OCI-M2 (cell line): ENCODE results near the gene CDCP2.
"Not testable (repeated sequence)": the region's sequence is repeated elsewhere in the genome, so short reads cannot be mapped to it uniquely, and the experiment has no call there.

ENCODE experiments used
- DNase-seq: peaks from one replicate; lab custom pipeline; 2025; ENCODE audit not compliant: unreplicated experiment; lab: John Stamatoyannopoulos, UW

CDCP2 gene

DNA sequence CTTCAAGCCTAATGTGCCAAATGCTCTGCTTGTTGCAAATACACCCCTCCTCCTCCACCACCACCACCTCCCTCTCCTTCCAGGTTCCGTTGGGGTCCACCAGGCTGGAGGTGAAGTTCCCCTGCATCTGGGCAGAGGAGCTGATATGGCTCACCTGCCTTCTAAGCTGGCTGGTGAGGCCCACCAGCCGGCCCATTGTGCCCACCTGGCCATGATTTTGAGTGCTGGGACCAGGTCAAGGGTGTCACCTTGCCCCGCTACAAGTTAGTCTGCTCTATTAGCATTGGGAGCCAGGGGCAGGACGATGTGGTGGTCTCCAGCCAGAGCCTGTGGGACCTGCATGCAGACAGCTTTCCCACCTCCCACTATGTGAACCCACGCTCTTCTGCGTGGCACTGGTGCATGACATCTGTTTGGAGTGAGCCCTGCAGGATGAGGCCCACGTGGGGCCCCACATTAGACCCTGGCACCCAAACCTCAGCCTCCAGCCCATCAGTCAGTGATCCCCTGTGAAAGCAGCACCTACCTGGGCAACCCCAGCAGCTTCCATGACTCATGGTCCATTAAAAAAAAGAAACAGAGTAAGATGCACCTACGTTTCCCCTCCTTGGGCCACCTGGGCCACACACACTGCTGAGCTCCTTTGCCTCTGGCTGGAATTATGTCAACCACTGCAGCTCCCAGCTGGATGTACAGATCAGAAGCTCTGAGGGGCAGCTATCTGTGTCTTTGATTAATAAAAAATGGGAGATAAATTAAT, 15.6 kb upstream of the CDCP2 start:
- no peak for DNase-seq

DNA sequence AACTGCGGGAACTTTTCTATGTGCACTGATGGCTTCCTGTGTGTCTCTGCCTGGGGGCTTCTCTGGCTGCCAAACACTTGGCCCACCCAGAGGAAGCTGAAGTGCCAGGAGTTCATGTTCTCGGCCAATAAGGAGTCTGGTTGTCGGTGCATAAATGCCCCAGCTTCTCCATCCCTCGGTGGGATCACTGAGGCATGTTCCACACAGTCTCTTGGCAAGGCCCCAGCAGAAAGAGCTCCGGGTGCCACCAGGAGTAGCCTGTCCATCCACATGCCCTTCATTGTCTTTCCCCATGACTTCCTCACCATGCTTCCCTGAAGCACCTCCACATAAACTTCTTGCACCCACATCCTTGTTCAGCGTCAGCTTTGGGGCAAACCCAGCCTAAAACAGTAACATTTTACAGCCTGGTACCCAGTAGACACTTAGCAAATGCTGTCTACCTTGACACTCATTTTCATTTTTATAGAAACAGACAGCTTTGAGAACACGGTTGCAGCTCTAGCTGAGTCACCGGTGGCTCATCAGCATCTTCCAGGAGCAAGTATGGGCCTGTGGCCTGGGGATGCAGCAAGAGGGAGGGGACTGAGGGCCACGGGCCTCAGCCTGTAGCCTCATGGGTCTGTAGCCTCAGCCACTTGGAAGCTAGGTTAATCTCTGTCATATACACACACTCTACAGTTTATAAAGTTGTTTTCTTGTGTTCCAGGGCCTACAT, 14.8 kb upstream of the CDCP2 start:
- DNase-seq: no peak

DNA sequence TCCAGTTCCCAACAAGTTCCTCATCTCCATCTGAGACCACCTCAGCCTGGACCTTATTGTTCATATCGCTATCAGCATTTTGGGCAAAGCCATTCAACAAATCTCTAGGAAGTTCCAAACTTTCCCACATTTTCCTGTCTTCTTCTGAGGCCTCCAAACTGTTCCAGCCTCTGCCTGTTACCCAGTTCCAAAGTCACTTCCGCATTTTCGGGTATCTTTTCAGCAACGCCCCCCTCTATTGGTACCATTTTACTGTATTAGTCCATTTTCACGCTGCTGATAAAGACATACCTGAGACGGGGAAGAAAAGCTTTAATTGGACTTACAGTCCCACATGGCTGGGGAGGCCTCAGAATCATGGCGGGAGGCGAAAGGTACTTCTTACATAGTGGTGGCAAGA, 13.6 kb upstream of the CDCP2 start:
- DNase-seq: not testable (repeated sequence)

DNA sequence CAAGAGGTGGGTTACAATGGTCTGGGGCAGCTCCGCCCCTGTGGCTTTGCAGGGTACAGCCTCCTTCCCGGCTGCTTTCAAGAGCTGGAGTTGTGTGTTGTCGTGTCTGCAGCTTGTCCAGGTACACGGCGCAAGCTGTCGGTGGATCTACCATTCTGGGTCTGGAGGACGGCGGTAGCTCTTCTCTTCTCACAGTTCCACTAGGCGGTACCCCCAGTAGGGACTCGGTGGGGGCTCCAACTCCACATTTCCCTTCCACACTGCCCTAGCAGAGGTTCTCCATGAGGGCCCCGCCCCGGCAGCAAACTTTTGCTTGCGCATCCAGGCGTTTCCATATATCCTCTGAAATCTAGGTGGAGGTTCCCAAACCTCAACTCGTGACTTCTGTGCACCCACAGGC, 12.3 kb upstream of the CDCP2 start:
- DNase-seq: no peak

DNA sequence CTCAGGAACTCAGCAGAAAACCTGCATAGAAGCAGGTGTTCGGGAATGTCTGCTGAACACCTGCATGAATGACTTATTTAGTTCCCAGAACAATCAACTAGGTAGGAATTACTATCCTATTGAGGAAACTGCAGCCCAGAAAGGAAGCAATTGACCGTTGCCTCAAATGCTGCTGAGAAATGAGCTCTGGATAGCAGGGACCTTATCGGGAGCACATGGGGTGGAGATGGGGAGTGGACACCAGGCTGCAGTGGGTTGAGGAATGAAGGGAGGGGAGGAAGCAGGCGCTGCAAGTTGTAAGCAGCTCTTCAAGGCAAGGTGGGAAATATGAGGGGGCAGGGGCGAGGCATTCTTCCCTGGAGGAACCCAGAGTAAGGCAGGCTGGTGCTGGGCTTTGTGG, 10.8 kb upstream of the CDCP2 start:
- no peak for DNase-seq

DNA sequence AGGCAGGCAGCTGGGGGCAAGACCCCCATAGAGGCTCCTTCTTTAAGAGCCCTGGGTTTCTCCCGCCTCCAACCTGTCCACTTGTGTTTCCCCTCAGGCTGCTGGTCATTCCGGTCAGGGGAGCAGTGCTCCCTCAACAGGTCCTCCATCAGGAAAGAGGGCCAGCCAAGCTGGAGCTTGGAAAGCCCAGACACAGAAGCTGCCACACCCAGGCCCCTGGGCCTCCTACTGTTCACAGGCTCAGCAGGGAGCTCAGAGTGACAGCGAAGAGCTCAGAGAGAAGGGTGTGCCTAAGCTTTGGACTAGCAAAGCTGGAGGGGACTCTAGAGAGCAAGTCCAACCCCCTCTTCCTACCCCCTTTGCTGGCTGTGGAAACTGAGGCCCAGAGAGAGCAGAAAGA, 10.3 kb upstream of the CDCP2 start:
- no peak for DNase-seq

DNA sequence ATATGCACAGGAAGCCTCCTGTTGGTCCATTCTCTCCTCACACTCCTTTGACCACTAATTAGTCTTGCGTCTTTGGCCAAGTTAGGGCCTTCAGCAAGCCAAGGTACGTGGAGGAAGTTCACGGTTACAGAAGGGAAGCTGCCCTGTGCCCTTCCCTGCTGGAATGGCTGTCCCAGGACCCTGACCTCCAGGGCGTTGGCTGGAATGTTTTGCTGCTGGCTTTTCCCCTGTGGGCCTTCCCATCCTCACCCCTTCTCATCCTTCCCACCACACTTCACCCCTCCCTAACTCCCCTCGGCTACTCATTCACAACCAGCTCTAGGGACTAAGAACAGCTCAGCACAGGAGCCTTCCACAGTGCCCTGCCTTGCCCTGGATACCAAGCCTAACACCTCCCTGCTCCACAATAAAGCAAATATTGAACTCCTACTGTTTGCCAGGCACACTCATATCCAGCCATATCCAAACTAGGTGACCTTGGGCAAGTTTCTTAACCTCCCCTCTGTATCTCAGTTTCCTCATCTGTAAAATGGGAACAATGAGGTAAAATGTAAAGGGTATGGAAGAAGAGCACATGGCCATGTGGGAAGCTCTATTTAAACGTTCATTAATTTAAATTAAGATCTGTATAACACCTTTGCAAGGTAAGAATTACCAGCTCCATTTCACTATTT, 8.8 kb upstream of the CDCP2 start:
- DNase-seq: no peak

DNA sequence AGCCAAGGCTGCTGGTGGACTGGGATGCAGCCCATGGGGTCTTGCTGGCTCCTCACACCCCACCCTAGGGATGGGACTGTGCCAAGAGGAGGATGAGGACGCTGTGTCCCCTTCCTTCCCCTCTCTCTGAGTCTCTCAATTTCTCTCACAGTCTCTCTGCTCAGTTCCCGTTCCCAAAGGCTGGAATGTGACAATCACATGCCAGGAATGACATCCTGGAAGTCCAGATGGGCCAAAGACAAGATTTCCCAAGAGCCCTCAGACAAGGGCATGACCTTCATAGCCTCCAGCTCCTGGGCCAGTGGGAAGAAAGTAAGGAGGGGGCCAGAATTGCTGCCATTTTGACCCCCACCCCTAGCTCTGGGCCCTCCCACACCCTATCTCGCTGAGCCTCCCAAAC, 7.6 kb upstream of the CDCP2 start:
- DNase-seq: no peak

DNA sequence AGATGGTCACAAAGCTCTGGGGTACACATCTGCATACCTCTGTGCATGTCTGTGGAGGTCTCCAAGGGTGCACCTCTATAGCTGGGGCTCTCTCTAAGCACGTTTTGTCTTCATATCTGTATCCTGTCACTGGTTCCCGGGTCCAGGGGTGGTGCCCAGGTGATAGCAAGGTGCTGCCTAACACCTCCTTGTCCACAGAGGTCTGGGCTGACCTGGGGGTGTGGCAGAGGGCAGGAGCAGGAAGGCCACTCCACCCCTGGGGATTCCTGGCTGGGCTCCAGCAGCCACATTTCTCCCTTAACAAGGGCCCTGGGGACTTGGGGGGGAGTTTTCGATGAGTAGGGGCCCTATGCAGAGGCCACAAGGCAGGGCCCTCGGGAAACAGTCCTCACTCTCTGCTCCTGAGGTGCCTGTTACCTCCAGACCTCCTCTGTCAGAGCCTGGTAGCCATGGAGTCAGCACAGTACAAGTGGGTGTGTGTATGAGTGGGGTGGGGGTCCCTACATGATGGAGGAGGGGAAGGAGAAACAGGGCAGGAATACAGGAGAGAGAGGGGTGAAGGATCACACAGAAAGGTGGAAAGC, 7.0 kb upstream of the CDCP2 start:
- DNase-seq: no peak

DNA sequence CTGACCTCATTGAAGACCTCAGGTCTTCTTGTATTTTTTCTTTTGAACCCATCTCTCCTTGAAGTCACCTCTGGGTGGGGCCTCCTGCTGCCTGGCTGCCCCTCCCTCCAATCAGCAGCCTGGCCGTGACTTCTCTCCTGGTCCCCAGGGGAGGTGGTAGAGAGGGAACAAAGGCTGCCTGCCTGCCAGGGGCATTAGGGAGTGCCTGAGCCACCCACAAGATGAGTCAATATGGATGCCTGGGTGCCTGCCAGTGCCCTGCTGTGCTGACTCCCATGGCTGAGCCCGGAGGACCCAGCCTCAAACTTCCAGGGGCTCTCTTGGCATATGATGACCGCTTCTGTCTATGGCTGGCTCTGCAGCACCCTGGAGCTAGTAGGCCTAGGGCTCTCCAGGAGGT, 5.3 kb upstream of the CDCP2 start:
- DNase-seq: no peak

DNA sequence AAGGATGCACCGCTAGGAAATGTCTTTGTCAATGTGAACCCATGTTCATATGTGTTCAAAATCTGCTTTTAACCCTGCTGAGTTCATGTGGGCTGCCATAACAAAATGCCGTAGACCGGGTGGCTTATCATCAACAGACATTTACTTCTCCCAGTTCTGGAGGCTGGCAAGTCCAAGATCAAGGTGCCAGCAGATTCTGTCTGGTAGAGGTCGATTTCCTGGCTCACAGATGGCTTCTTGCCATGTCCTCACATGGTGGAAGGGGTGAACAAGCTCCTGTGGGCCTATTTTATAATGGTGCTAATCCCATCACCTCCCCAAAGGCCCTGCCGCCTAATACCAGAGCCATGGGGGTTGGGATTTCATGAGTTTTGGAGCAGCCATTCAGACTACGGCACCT, 4.6 kb upstream of the CDCP2 start:
- DNase-seq: no peak

DNA sequence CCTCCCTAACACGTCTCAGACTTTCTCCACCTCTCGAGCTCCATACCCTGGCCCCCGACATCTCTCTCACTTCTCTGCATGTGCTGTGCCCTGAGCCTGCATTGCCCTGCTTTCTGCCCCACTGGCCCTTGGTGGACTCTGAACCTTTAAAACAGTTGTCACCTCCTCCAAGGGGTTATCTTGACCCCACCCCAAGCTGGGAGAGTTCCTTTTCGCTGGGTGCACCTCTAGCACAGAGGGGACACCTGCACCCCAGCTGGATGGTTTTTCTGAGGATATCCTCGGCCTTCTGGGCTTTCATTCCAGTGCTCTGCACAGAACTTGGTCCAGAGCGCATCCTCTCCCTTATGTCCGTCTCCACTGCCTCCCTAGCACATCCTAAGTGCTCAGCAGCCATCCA, 4.2 kb upstream of the CDCP2 start:
- DNase-seq: no peak

DNA sequence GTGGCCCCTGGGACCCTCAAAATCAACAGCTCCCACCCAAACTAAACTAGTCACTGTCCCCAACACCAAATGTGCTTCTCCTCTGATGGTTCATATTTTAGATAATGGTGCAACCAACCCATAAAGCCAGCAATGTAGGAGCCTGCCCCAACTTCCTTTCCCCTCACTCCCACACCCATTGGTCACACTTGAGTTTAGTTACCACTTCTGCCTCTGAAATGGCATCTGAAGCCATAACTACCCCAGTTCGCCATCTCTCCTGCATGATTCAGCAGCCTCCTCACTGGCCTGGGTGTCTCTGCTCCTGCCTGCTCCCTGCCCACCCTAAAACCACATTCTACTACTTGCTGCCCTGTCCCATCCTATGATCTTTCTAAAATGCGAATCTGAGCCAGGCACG, 3.4 kb upstream of the CDCP2 start:
- DNase-seq: no peak

DNA sequence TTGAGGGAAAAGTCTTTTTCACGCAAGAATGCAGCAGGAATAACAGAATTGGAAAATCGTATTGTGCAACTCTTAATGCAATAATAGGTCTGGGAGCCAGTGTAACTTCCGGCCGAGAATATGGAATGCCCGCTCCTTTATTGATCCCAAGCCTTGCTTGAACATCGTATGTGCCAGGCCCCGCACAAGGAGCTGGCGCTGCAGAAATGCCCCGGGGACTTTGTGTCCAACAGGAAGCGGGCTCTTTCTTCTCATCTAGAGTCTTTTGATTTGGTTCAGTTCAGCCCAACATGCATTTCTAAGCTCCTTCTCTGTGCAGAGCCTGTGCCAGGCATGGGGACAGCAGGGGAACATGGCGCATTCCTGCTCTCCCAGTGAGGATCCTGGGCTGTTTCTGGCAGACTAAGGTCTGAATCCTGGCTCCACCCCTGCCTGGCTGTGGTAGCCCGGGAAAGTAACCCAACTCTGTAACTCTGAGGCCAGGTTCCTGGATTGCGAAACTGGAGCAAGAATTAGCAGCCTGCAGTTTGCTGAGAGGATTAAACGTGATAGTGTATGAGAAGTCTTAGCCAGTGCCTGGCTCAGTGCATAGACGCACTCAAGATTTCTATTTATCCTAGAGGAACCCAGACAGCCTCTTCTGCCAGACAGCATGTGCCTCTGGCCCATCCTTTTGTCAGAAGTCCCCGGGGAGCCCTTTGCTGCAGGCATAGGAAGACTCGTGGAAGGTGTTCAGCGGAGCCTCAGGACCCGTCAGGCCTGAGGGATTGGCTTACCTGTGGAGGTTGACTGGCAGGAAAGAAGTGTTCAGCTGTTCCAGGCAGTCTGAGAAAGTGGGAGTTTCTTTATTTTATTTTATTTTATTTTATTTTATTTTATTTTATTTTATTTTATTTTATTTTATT, 987 bp upstream of the CDCP2 start:
- no peak for DNase-seq

DNA sequence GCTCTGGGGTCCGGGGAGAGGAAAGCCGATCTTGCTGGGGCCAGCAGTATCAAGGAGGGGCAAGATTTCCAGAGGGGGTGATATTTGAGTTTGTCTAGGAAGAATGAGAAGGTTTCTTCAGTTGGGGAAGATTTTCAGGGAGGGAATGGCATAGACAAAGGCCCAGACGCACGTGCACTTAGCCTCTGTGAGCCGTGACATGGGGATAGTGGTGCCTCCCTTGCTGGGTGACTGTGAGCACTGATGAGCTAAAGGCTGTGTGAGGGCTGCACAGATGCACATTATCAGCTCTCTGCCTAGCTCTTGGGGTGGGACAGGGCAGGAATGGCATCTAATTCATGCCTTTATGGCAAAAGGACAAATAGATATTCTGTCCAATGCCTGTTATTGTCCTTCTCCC, 1.8 kb downstream of the CDCP2 start:
- no peak for DNase-seq

DNA sequence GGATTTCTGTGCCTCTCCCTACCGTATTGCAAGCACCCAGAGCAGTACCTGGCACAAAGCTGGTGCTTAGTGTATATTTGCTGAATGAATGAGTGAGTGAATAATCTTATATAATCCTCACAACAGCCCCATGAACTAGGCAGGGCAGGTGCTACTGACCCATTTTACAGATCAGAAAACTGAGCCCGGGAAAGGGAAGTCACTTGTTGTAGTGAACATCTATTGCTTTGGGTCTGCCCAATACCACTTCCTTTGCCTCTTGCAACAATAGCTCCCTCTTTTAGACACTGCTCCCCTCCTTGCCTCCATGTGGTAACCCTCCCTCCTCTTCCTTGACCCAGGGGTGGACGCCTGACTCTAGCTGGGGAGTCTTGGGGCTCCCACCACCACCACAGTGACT, 3.1 kb downstream of the CDCP2 start:
- DNase-seq: no peak

DNA sequence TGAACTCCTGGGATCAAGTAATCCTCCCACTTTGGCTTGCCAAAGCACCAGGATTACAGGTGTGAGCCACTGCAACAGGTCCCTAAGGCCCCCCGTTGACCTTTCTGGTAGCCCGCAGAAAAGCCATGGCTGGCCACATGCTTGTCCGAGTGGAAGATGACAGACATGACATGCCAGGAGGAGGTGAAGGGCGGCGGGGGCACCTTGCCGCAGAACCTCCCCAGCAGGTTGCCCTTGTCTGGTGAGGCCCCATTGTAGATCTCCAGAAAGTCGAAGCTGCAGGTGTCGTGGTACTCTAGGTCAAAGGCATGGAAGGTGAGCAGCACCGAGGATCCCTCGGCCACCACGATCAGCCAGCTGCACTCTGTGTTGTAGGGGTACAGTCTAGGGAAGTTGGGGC, 8.4 kb downstream of the CDCP2 start:
- no peak for DNase-seq

DNA sequence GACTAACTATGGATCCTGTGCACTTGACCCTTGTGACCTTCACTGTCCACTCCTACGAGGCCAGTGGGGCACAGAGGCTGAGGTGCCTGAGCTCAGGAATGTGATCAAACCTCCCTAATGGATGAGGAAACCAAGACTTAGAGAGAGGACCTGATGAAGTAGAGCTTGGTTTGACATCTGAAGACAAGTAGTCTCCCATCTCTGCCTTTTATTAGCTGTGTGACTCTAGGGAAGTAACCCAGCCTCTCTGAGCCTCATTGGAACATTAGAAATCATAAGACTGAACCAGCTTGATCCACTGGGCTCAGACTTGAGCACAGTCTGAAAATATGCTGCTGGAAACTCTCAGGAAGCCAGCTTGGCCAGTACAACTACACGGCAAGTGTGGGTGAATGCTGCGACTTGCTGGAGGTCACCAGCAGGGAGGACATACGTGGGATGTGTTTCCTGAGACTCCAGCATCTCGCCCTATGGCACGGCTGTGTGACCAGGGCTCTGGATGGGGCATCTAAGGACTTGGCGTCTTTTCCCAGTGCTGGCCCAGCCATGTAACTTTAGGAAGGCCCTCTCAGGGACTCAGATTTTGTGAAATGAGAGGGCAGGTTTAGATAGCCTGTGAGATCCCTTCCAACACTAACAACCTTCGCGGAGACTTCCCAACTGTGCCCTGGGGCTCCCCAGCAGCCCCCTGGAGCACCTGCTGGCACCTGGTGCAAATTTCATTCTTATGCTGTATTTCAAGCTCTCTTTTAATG, 10.5 kb downstream of the CDCP2 start:
- no peak for DNase-seq

DNA sequence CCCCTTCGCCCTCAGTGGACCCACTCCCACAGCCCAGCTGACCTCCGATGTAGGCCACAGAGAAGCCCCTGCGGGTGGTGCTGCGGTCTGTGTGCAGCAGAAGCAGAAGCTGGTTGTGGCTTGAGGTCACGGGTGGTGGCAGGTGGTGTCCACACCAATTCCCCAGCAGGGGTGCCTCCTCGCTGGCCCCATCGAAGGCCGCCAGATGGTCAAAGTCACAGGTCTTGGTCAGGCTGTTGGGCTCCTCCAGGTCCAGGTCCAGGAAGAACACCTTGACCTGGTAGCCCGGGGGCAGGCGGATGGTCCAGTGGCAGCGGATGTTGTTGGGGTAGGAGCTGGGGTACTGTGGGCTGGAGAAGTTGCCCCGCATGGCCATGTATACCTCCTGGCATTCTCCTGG, 13.1 kb downstream of the CDCP2 start:
- no peak for DNase-seq

DNA sequence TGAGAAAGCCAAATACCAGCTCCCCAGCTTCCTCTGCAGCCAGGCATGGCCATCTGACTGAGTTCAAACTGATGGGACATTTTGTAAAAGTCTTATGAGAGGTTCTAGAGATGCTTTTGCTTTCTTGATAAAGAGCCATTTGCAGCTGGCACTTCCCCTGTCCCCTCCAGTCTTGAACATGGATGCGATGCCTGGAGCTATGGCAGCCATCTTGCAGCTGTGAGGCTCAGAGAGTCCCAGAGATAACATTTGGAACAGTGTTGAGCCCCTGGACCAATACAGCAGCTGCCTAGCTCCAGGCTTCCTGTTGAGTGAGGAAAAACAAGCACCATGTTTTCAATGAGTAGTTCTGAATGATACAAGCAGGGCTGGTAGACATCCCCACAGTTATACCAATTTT, 13.8 kb downstream of the CDCP2 start:
- no peak for DNase-seq
